ENCODE measurements around the gene APPL1. TPM values are rescaled to one million over a fixed set of nuclear protein-coding genes. Genes with fewer than 3 reads are reported as not detected.
"Not testable (repeated sequence)": the region's sequence is repeated elsewhere in the genome, so short reads cannot be mapped to it uniquely, and the experiment has no call there.

The APPL1 gene
- total RNA-seq, 2 donors from 2014 or later: 47.0 to 53.8 TPM

- TF ChIP-seq CTCF (IDR thresholded peaks at IDR 0.05): no peak
- Histone ChIP-seq H3K9me3 (no peaks in the 10 kb centered on the region), H3K4me3 (no peak overlapping the region), H3K4me1 (ENCODE audit: control insufficient read depth in 1 of 2, low read depth in 2 of 2) (peaks cover 0 to 7% of the 10 kb centered on the region in 2 donors), H3K27me3 (replicated peaks; ENCODE audit: insufficient read depth) (no peaks in the 10 kb centered on the region), H3K27ac (no peak overlapping the region), H3K36me3 (no peaks in the 10 kb centered on the region)
- no peak for ATAC-seq (ENCODE audit: insufficient number of reproducible peaks, low FRiP score, low read depth)
- DNase-seq (ENCODE audit: low spot score): no peak
Measured at GRCh38 chr3:57292897-57293526, 65.5 kb downstream of the APPL1 start.

- no peaks in the 10 kb centered on the region for H3K9me3 ChIP-seq
- no peak for TF ChIP-seq CTCF (IDR thresholded peaks at IDR 0.05)
- ATAC-seq (ENCODE audit: insufficient number of reproducible peaks, low FRiP score, low read depth) (no peak), DNase-seq (ENCODE audit: low spot score) (no peak)
- no peaks in the 10 kb centered on the region for H3K36me3 ChIP-seq
- no peak overlapping the region for H3K27ac ChIP-seq
- H3K27me3 ChIP-seq (replicated peaks; ENCODE audit: insufficient read depth): no peaks in the 10 kb centered on the region
- no peaks in the 10 kb centered on the region for H3K4me1 ChIP-seq (ENCODE audit: control insufficient read depth in 1 of 2, low read depth in 2 of 2)
- H3K4me3 ChIP-seq: no peak overlapping the region
Measured at GRCh38 chr3:57298041-57298440, 70.5 kb downstream of the APPL1 start.

- not testable (repeated sequence) for ATAC-seq (ENCODE audit: insufficient number of reproducible peaks, low FRiP score, low read depth); H3K4me3 ChIP-seq; H3K4me1 ChIP-seq (ENCODE audit: control insufficient read depth in 1 of 2, low read depth in 2 of 2); DNase-seq (ENCODE audit: low spot score); H3K36me3 ChIP-seq; H3K9me3 ChIP-seq; H3K27ac ChIP-seq; H3K27me3 ChIP-seq (replicated peaks; ENCODE audit: insufficient read depth)
Measured at GRCh38 chr3:57303520-57303919, 76.0 kb downstream of the APPL1 start.

- no peak overlapping the region for H3K4me3 ChIP-seq
- ATAC-seq (ENCODE audit: insufficient number of reproducible peaks, low FRiP score, low read depth) (no peak), DNase-seq (ENCODE audit: low spot score) (no peak)
- no peak overlapping the region for H3K27ac ChIP-seq
- no peaks in the 10 kb centered on the region for H3K4me1 ChIP-seq (ENCODE audit: control insufficient read depth in 1 of 2, low read depth in 2 of 2)
- no peaks in the 10 kb centered on the region for H3K9me3 ChIP-seq
- H3K36me3 ChIP-seq: no peaks in the 10 kb centered on the region
- no peak for TF ChIP-seq CTCF (IDR thresholded peaks at IDR 0.05)
- H3K27me3 ChIP-seq (replicated peaks; ENCODE audit: insufficient read depth): no peaks in the 10 kb centered on the region
Measured at GRCh38 chr3:57309769-57310360, 82.3 kb downstream of the APPL1 start.

- Histone ChIP-seq H3K27ac (no peak overlapping the region), H3K9me3 (no peaks in the 10 kb centered on the region), H3K27me3 (replicated peaks; ENCODE audit: insufficient read depth) (no peaks in the 10 kb centered on the region), H3K4me1 (ENCODE audit: control insufficient read depth in 1 of 2, low read depth in 2 of 2) (no peaks in the 10 kb centered on the region), H3K36me3 (no peaks in the 10 kb centered on the region), H3K4me3 (no peak overlapping the region)
- no peak for TF ChIP-seq CTCF (IDR thresholded peaks at IDR 0.05)
- DNase-seq (ENCODE audit: low spot score) (no peak), ATAC-seq (ENCODE audit: insufficient number of reproducible peaks, low FRiP score, low read depth) (no peak)
Measured at GRCh38 chr3:57314204-57314603, 86.7 kb downstream of the APPL1 start.

Other genes starting within 250 kb of the APPL1 start
- not detected for gene SPATA12, start 167.1 kb upstream of the APPL1 start, total RNA-seq
- gene IL17RD, start 62.4 kb upstream of the APPL1 start, total RNA-seq: 1 to 10 TPM; 3.1 to 7.9 TPM
- gene HESX1, start 27.8 kb upstream of the APPL1 start, total RNA-seq: 1 to 10 TPM; 1.7 to 2.0 TPM
- gene ASB14, start 65.0 kb downstream of the APPL1 start, total RNA-seq: not detected